ENCODE results near the gene CAMKK1.

- TF ChIP-seq POLR2A (IDR thresholded peaks at IDR 0.05) (no peak), EP300 (IDR thresholded peaks at IDR 0.05) (no peak), POLR2AphosphoS5 (IDR thresholded peaks at IDR 0.05) (peak; percentile 7 to 31)
- TF ChIP-seq, protein P1, sequence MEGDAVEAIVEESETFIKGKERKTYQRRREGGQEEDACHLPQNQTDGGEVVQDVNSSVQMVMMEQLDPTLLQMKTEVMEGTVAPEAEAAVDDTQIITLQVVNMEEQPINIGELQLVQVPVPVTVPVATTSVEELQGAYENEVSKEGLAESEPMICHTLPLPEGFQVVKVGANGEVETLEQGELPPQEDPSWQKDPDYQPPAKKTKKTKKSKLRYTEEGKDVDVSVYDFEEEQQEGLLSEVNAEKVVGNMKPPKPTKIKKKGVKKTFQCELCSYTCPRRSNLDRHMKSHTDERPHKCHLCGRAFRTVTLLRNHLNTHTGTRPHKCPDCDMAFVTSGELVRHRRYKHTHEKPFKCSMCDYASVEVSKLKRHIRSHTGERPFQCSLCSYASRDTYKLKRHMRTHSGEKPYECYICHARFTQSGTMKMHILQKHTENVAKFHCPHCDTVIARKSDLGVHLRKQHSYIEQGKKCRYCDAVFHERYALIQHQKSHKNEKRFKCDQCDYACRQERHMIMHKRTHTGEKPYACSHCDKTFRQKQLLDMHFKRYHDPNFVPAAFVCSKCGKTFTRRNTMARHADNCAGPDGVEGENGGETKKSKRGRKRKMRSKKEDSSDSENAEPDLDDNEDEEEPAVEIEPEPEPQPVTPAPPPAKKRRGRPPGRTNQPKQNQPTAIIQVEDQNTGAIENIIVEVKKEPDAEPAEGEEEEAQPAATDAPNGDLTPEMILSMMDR (IDR thresholded peaks at IDR 0.05), result no peak
Observed at GRCh38 chr17:3917391-3917931, 24.6 kb upstream of the CAMKK1 start.
